Activated CD8-positive, alpha-beta T cell treated with anti-CD3 and anti-CD28 coated beads for 36 hours (primary cell): ENCODE results near the gene SRPX. TPM values are rescaled to one million over a fixed set of nuclear protein-coding genes. Genes with fewer than 3 reads are reported as not detected.

Source experiments
- ATAC-seq: fragments of 200-7000 bp; cut with Tn5 transposase; one replicate; pipeline ENCODE4 v1.10.0; 2021; ENCODE audit warnings: mild to moderate bottlenecking, moderate library complexity
- CTCF ChIA-PET: fragments of 350-600 bp; sonication (Branson Sonifier 250); formaldehyde crosslinking; loops from one replicate; lab custom pipeline; 2021; ENCODE audit warnings: antibody characterized with exemption; lab: Charles Lee
- POLR2A ChIA-PET: fragments of 350-600 bp; sonication (Branson Sonifier 250); formaldehyde crosslinking; loops from one replicate; lab custom pipeline; 2021; ENCODE audit warnings: antibody characterized with exemption; lab: Charles Lee
- DNase-seq: peaks from one replicate; pipeline ENCODE4 v3.0.0-alpha.2; 2020
- H3K27ac Mint-ChIP-seq: one replicate; pipeline ENCODE4 v1.8.0; 2021; ENCODE audit warnings: mild to moderate bottlenecking, mixed read lengths
- H3K27me3 Mint-ChIP-seq: one replicate; pipeline ENCODE4 v1.8.0; 2021; ENCODE audit warnings: mixed read lengths
- H3K36me3 Mint-ChIP-seq: one replicate; pipeline ENCODE4 v1.8.0; 2021; ENCODE audit warnings: low read depth, mixed read lengths
- H3K4me1 Mint-ChIP-seq: one replicate; pipeline ENCODE4 v1.8.0; 2021; ENCODE audit warnings: low read depth, mixed read lengths
- H3K4me3 Mint-ChIP-seq: one replicate; pipeline ENCODE4 v1.8.0; 2021; ENCODE audit warnings: mild to moderate bottlenecking, moderate library complexity, mixed read lengths
- H3K9me3 Mint-ChIP-seq: one replicate; pipeline ENCODE4 v1.8.0; 2021; ENCODE audit warnings: mixed read lengths
- CTCF ChIP-seq: fragments of 200-600 bp; IDR thresholded peaks from one replicate; pipeline ENCODE4 v1.8.0; 2022; ENCODE audit warnings: antibody characterized with exemption, mild to moderate bottlenecking
- intact Hi-C: fragments of 100-400 bp; cut with micrococcal nuclease; formaldehyde crosslinking; loops from one replicate; pipeline ENCODE4 v1.10.0; 2022
- total RNA-seq, 2 experiments: library from RNA; stranded (reverse); gene quantifications; one replicate each; pipeline ENCODE4 v1.2.3, GENCODE V29; 2021

Gene SRPX
- total RNA-seq, 2 experiments from 2014 or later, result not detected

GRCh38 chrX:38112566-38112965 lies 108.1 kb downstream of the SRPX start:
- no peak for TF ChIP-seq CTCF
- Mint-ChIP-seq H3K4me1 (no peaks in the 10 kb centered on the region), H3K27me3 (peaks cover 5% of the 10 kb centered on the region), H3K27ac (no peak overlapping the region), H3K9me3 (no peaks in the 10 kb centered on the region), H3K36me3 (no peaks in the 10 kb centered on the region), H3K4me3 (no peak overlapping the region)
- intact Hi-C loops, result no loop called here
- CTCF ChIA-PET, result no interaction called here
- DNase-seq (no peak), ATAC-seq (no peak)
- POLR2A ChIA-PET, result no interaction called here

GRCh38 chrX:38111196-38111595 lies 109.5 kb downstream of the SRPX start:
- no peak for ATAC-seq
- H3K4me3 Mint-ChIP-seq, result no peak overlapping the region
- no peaks in the 10 kb centered on the region for H3K36me3 Mint-ChIP-seq
- TF ChIP-seq CTCF, result no peak
- no peak for DNase-seq
- H3K9me3 Mint-ChIP-seq, result no peaks in the 10 kb centered on the region
- H3K27ac Mint-ChIP-seq, result no peak overlapping the region
- intact Hi-C loops, result no loop called here
- no peaks in the 10 kb centered on the region for H3K4me1 Mint-ChIP-seq
- H3K27me3 Mint-ChIP-seq, result peaks cover 5% of the 10 kb centered on the region
- POLR2A ChIA-PET, result no interaction called here
- CTCF ChIA-PET, result no interaction called here

- Mint-ChIP-seq H3K27ac (no peak overlapping the region), H3K4me3 (no peak overlapping the region), H3K4me1 (no peaks in the 10 kb centered on the region), H3K9me3 (no peaks in the 10 kb centered on the region), H3K27me3 (peaks cover 5% of the 10 kb centered on the region), H3K36me3 (no peaks in the 10 kb centered on the region)
- no peak for DNase-seq
- no peak for TF ChIP-seq CTCF
- intact Hi-C loops, result no loop called here
- ATAC-seq, result no peak
- CTCF ChIA-PET, result no interaction called here
- POLR2A ChIA-PET, result no interaction called here
Measured at GRCh38 chrX:38110231-38110630, 110.4 kb downstream of the SRPX start.

GRCh38 chrX:38109042-38109898 lies 111.4 kb downstream of the SRPX start:
- Mint-ChIP-seq H3K27ac (no peak overlapping the region), H3K9me3 (no peaks in the 10 kb centered on the region), H3K4me1 (no peaks in the 10 kb centered on the region), H3K4me3 (no peak overlapping the region), H3K36me3 (no peaks in the 10 kb centered on the region), H3K27me3 (peaks cover 5% of the 10 kb centered on the region)
- ChIA-PET POLR2A (no interaction called here), CTCF (no interaction called here)
- intact Hi-C loops, result no loop called here
- no peak for TF ChIP-seq CTCF
- ATAC-seq (no peak), DNase-seq (no peak)

GRCh38 chrX:38108364-38108763 lies 112.3 kb downstream of the SRPX start:
- TF ChIP-seq CTCF, result no peak
- Mint-ChIP-seq H3K4me3 (no peak overlapping the region), H3K27ac (no peak overlapping the region), H3K27me3 (peaks cover 2% of the 10 kb centered on the region), H3K9me3 (no peaks in the 10 kb centered on the region), H3K36me3 (no peaks in the 10 kb centered on the region), H3K4me1 (no peaks in the 10 kb centered on the region)
- intact Hi-C loops, result no loop called here
- ChIA-PET POLR2A (no interaction called here), CTCF (no interaction called here)
- ATAC-seq, result no peak
- DNase-seq, result no peak
